Measurements from ENCODE around the gene PIP4K2B.

The PIP4K2B gene

DNA sequence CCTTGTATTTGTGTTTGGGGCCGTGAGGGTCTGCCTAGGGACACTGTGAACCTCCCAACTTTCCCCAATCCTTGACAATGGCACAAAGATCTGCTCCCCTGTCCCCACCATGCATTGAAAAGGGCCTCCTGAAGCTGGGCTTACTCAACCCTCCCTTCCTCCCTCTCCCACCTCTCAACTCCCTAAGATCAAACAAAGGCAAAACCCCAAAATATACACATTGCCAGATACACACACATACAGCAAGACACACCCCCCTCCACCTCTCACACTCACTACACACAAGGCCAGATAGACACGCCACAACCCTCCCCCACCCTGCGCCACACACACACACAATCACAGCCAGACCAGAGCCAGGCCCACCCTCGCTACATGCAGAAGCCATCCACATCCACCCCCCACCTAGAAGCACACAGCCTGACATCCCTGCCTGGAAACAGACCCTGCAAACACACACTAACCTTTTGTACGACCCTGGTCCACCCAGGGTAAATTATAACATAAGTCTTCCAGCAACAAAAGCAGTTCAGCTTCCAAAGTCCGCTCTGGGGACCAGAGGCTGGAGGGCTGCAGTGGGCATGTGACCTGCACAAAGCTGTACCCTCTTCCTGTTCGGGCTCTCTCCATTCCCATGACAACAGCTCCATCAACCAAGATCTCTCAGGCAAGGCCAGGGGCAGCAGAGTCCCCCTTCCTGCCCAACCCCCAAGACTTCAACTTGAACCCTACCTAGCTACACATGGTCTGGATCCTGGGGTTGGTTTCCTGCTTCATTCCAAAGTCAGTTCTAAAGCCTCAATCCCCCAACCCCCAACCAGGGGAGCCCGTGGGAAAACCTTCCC is 53.1 kb downstream of the PIP4K2B start:
- no peaks in the 10 kb centered on the region for H3K9me3 ChIP-seq
- H3K4me1 ChIP-seq, result peaks cover 0 to 78% (median 37%) of the 10 kb centered on the region in 4 donors
- no peaks in the 10 kb centered on the region for H3K36me3 ChIP-seq
- H3K27ac ChIP-seq, result peak overlapping the region; percentile 91 to 96
- TF ChIP-seq, protein P1, sequence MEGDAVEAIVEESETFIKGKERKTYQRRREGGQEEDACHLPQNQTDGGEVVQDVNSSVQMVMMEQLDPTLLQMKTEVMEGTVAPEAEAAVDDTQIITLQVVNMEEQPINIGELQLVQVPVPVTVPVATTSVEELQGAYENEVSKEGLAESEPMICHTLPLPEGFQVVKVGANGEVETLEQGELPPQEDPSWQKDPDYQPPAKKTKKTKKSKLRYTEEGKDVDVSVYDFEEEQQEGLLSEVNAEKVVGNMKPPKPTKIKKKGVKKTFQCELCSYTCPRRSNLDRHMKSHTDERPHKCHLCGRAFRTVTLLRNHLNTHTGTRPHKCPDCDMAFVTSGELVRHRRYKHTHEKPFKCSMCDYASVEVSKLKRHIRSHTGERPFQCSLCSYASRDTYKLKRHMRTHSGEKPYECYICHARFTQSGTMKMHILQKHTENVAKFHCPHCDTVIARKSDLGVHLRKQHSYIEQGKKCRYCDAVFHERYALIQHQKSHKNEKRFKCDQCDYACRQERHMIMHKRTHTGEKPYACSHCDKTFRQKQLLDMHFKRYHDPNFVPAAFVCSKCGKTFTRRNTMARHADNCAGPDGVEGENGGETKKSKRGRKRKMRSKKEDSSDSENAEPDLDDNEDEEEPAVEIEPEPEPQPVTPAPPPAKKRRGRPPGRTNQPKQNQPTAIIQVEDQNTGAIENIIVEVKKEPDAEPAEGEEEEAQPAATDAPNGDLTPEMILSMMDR (IDR thresholded peaks at IDR 0.05), result no peak
- intact Hi-C loops (cut with DNase I; ENCODE audit: low total_unique reads), result no loop called here
- H3K4me3 ChIP-seq, result peak overlapping the region; percentile 70 to 88
- no peaks in the 10 kb centered on the region for H3K27me3 ChIP-seq
- no peak for DNase-seq

DNA sequence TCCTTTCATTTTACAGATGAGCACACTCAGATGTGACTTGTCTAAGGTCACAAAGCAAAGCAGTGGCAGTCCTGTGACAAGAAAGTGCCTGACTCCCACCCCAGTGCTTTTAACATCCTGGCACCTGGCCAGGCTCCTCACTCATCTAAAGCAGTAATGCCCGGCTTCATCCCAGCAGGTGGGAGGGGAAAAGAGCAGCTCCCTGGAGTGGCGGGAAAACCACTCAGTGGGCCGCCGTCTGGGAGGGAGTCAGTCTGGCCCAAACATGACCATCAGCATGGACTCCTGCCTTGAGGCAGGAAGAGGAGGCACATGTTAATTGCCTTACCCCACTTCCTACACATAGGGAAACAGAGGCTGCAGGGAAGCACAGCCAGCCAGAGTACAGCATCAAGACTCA is 53.8 kb downstream of the PIP4K2B start:
- DNase-seq, result no peak
- Histone ChIP-seq H3K27ac (peak overlapping the region in 1 of 2 donors; percentile 1), H3K27me3 (no peaks in the 10 kb centered on the region)

DNA sequence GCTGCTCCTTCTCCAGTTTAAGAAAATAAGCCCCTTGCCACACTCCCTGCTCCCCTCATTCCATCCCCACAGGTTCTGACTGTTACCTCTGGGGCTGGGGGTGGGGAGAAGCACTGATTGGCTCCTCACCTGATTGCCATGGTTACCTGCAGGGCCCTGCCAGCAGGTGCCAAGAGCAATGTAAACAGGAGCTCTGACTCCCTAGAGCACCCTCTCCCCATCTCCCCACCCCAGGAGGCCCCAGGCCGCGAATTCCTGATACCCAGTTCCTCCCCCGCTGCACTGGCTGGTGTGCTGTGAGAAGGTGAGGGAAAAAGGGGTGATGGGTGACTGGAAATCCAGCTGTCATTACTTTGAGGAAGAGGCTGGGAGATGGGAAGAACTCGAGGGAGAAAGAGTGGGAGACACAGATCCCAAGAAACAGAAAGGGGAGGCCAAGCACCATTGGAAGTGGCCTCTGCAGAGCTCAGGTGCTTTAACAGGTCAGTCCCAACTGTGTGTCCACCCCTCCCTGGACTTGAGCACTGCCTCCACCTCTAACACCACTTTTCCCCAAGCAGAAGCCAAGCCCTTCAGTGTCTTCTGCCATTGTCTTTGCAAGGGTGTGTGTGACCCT is 55.7 kb downstream of the PIP4K2B start:
- H3K4me3 ChIP-seq, result no peak overlapping the region
- H3K27ac ChIP-seq, result peak overlapping the region in 1 of 2 donors; percentile 72
- H3K27me3 ChIP-seq, result no peaks in the 10 kb centered on the region
- H3K9me3 ChIP-seq, result no peaks in the 10 kb centered on the region
- peaks cover 0 to 54% (median 22%) of the 10 kb centered on the region in 4 donors for H3K4me1 ChIP-seq
- peaks cover 0 to 16% (median 15%) of the 10 kb centered on the region in 3 donors for H3K36me3 ChIP-seq
- DNase-seq, result no peak
- intact Hi-C loops (cut with DNase I; ENCODE audit: low total_unique reads), result no loop called here
- TF ChIP-seq, protein P1 (IDR thresholded peaks at IDR 0.05), result no peak

More for the DNA sequence above, 53.8 kb downstream of the PIP4K2B start:
- TF ChIP-seq, protein P1 (IDR thresholded peaks at IDR 0.05), result no peak
- intact Hi-C loops (cut with DNase I; ENCODE audit: low total_unique reads), result no loop called here
- no peaks in the 10 kb centered on the region for H3K36me3 ChIP-seq
- H3K4me3 ChIP-seq, result no peak overlapping the region
- H3K9me3 ChIP-seq, result no peaks in the 10 kb centered on the region
- peaks cover 0 to 71% (median 31%) of the 10 kb centered on the region in 4 donors for H3K4me1 ChIP-seq

DNA sequence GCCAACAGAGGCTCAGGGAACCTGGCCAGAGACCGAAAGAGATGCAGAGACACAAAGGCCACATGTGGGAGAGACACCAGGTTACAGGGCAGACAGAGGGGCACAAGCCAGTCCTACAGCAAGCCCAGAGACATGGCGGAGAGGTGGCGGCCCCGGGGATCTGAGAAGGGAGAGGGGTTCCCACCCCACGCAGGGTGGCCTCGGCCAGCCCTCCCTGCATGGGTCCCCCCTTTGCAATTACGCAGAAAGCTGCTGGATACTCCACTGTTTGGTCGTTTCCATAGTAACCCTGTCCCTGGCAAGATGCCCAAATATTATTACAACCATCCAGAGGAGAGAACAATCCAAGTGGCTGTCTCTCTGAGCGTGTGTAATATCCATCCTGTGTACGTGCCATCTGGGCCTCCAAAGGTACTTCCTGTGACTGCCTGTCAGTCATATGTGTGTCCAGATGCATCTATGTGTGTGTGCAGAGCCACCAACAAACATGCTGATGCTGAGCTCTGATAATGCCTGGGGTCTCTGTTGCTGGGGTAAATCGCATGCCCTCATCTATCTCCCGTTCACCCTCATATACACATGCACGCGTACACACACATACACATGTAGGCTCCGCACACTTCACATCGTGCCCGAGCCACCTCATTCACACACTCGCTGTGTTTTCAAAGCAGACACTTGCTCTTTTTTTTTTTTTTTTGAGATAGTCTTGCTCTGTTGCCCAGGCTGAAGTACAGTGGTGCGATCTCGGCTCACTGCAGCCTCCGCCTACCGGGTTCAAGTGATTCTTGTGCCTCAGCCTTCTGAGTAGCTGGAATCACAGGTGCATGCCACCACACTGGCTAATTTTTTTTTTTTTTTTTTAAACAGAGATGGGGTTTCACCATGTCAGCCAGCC is 56.7 kb downstream of the PIP4K2B start:
- peaks cover 0 to 26% (median 25%) of the 10 kb centered on the region in 3 donors for H3K36me3 ChIP-seq
- H3K27me3 ChIP-seq, result no peaks in the 10 kb centered on the region
- peaks cover 0 to 49% (median 20%) of the 10 kb centered on the region in 4 donors for H3K4me1 ChIP-seq
- intact Hi-C loops (cut with DNase I; ENCODE audit: low total_unique reads), result no loop called here
- TF ChIP-seq, protein P1 (IDR thresholded peaks at IDR 0.05), result no peak
- H3K9me3 ChIP-seq, result no peaks in the 10 kb centered on the region
- peak in 1 of 2 donors; percentile 61 for DNase-seq
- H3K4me3 ChIP-seq, result no peak overlapping the region
- peak overlapping the region; percentile 72 to 77 for H3K27ac ChIP-seq

DNA sequence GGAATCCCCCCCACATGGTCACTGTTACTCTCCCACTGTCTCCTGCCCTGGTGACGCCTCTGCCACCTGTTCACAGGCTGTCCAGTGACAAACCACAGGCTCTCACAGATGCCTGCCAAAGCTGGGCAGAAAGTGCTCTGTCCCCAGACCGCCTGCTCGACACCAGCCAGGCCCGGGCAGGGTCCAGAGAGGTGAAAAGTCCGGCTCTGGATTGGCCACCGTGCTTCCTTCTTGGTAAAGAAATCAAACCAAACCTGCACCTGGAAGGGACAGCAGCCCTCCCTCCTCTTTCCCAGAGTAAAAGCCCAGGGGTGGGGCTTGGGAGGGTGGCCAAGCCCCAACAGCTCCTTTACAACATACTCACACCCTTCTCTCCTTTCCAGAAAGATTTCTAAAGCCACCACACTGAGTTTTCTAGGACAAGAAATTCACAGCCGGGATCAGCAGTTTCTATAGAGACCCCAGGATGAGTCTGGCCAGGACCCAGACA is 57.4 kb downstream of the PIP4K2B start:
- Histone ChIP-seq H3K27me3 (no peaks in the 10 kb centered on the region), H3K36me3 (peaks cover 0 to 33% (median 28%) of the 10 kb centered on the region in 3 donors), H3K4me3 (no peak overlapping the region), H3K9me3 (no peaks in the 10 kb centered on the region), H3K4me1 (peaks cover 0 to 42% (median 18%) of the 10 kb centered on the region in 4 donors), H3K27ac (peak overlapping the region; percentile 72 to 77)
- DNase-seq, result no peak
- intact Hi-C loops (cut with DNase I; ENCODE audit: low total_unique reads), result no loop called here
- TF ChIP-seq, protein P1 (IDR thresholded peaks at IDR 0.05), result no peak
